ENCODE data around the gene GLI1. TPM values are rescaled to one million over a fixed set of nuclear protein-coding genes. Genes with fewer than 3 reads are reported as not detected.

Gene GLI1
- polyA plus RNA-seq, 2 of the 4 experiments (the other 2 are of a cell fraction): 13.1 to 27.3 TPM

GRCh38 chr12:57469296-57470164 is 9.9 kb downstream of the GLI1 start:
- DNase-seq (ENCODE audit: low read depth in 1 of 2, low spot score in 1 of 2) (no peak), ATAC-seq (no peak), FAIRE-seq (no peak)
- H3K4me1 ChIP-seq: no peaks in the 10 kb centered on the region
- WGBS (ENCODE audit: missing lambda C conversion rate): 81% methylated on average over 10 of the region's 10 CpGs
- ChIA-PET CTCF (interaction anchor here (0.7 to 19.9 kb wide), 9 partner anchors 7 to 226 kb away, joined by 3 to 240 read pairs (median 4); partner anchors contain the start of genes B4GALNT1, GLI1, INHBE and MARS1), POLR2A (no interaction called here)
- H3K27ac ChIP-seq: no peak overlapping the region
- no peaks in the 10 kb centered on the region for H3K9me3 ChIP-seq
- H3K4me3 ChIP-seq: no peak overlapping the region
- no peak overlapping the region for H3K4me2 ChIP-seq
- TF ChIP-seq CBX2 (IDR thresholded peaks at IDR 0.05; ENCODE audit: borderline replicate concordance, low read depth) (no peak), ZC3H11A (IDR thresholded peaks at IDR 0.05) (no peak), HMGXB4 (CRISPR knock-in tag; IDR thresholded peaks at IDR 0.05; ENCODE audit: borderline replicate concordance) (no peak), REST (IDR thresholded peaks at IDR 0.05) (no peak), EHF (CRISPR knock-in tag; IDR thresholded peaks at IDR 0.05) (no peak)

- Histone ChIP-seq H3K4me3 (no peak overlapping the region), H3K9me3 (no peaks in the 10 kb centered on the region), H3K4me1 (no peaks in the 10 kb centered on the region), H3K4me2 (no peak overlapping the region), H3K27ac (no peak overlapping the region)
- TF ChIP-seq PHF8 (IDR thresholded peaks at IDR 0.05; ENCODE audit: borderline replicate concordance, low read depth): no peak
- no peak for TF ChIP-seq RNF2 (IDR thresholded peaks at IDR 0.05; ENCODE audit: borderline replicate concordance, low read depth)
- no peak for TF ChIP-seq POLR2A (IDR thresholded peaks at IDR 0.05; ENCODE audit: low read length)
- no peak for TF ChIP-seq CEBPB (IDR thresholded peaks at IDR 0.05)
- TF ChIP-seq HOXB13 (CRISPR knock-in tag; IDR thresholded peaks at IDR 0.05; ENCODE audit: low read depth): no peak
- no peak for TF ChIP-seq MYC (IDR thresholded peaks at IDR 0.05; ENCODE audit: borderline replicate concordance, low read length)
- TF ChIP-seq HDAC2 (IDR thresholded peaks at IDR 0.05): no peak
- TF ChIP-seq POLR2AphosphoS2 (conservative IDR thresholded peaks at IDR 0.05; ENCODE audit: low read length): no peak
- TF ChIP-seq SMC3 (IDR thresholded peaks at IDR 0.05): no peak
- no peak for TF ChIP-seq CBX8 (IDR thresholded peaks at IDR 0.05)
- TF ChIP-seq NR3C1 (IDR thresholded peaks at IDR 0.05): no peak
- TF ChIP-seq KDM1A (IDR thresholded peaks at IDR 0.05; ENCODE audit: low read depth): no peak
- no peak for TF ChIP-seq HOXA7 (CRISPR knock-in tag; IDR thresholded peaks at IDR 0.05)
- TF ChIP-seq CTCF (IDR thresholded peaks at IDR 0.05): no peak
- no peak for TF ChIP-seq CHD2 (IDR thresholded peaks at IDR 0.05; ENCODE audit: low read length, partially characterized antibody)
- no peak for TF ChIP-seq BCL3 (IDR thresholded peaks at IDR 0.05)
- TF ChIP-seq BHLHE40 (IDR thresholded peaks at IDR 0.05; ENCODE audit: low read depth, low read length): no peak
- TF ChIP-seq JUNB (IDR thresholded peaks at IDR 0.05): no peak
- TF ChIP-seq ATOH8 (CRISPR knock-in tag; IDR thresholded peaks at IDR 0.05; ENCODE audit: low read depth): no peak
- TF ChIP-seq HEYL (CRISPR knock-in tag; IDR thresholded peaks at IDR 0.05): no peak
- ChIA-PET CTCF (interaction anchor here (0.7 to 19.9 kb wide), 8 partner anchors 8 to 227 kb away, joined by 3 to 240 read pairs (median 4); partner anchors contain the start of genes GLI1, INHBE and MARS1), POLR2A (no interaction called here)
- DNase-seq (ENCODE audit: low read depth in 1 of 2, low spot score in 1 of 2): no peak
- no peak for FAIRE-seq
- no peak for ATAC-seq
- 88% methylated on average over 13 of the region's 14 CpGs for WGBS (ENCODE audit: missing lambda C conversion rate)
Observed at GRCh38 chr12:57470286-57470969, 10.8 kb downstream of the GLI1 start.
